Aorta (tissue), 5 donors: ENCODE data around the gene BECN2. TPM values are rescaled to one million over a fixed set of nuclear protein-coding genes. Genes with fewer than 3 reads are reported as not detected.

Source experiments
- ATAC-seq: fragments of 200-7000 bp; cut with Tn5 transposase; one replicate; pipeline ENCODE4 v1.9.1; 2022; ENCODE audit warnings: moderate library complexity; ENCODE audit not compliant: low FRiP score
- DNase-seq, 2 donors: peaks; one replicate each; pipeline ENCODE4 v3.0.0-alpha.2; 2020
- H3K27ac ChIP-seq, 2 donors: one replicate each; pipeline ENCODE4 v1.5.1; 2013; ENCODE audit warnings: low read length in 2 of 2, mild to moderate bottlenecking in 2 of 2, moderate library complexity in 2 of 2, control low read depth in 1 of 2, inconsistent platforms in 1 of 2, low read depth in 1 of 2
- H3K27me3 ChIP-seq, 2 donors: one replicate each; pipeline ENCODE4 v1.6.1; 2013; ENCODE audit warnings: control low read depth in 1 of 2, low read length in 1 of 2, mild to moderate bottlenecking in 1 of 2, moderate library complexity in 1 of 2; ENCODE audit not compliant: insufficient read depth in 2 of 2, control insufficient read depth in 1 of 2
- H3K36me3 ChIP-seq, 2 donors: one replicate each; pipeline ENCODE4 v1.6.1; 2013; ENCODE audit warnings: control low read depth in 1 of 2, low read length in 1 of 2, mild to moderate bottlenecking in 1 of 2; ENCODE audit not compliant: insufficient read depth in 2 of 2, control insufficient read depth in 1 of 2
- H3K4me1 ChIP-seq, 2 donors: one replicate each; pipeline ENCODE4 v1.6.1; 2013; ENCODE audit warnings: low read length in 2 of 2, control low read depth in 1 of 2, mild to moderate bottlenecking in 1 of 2, moderate library complexity in 1 of 2; ENCODE audit not compliant: insufficient read depth in 2 of 2, control insufficient read depth in 1 of 2
- H3K4me3 ChIP-seq, 2 donors: one replicate each; pipeline ENCODE4 v1.5.1; 2013; ENCODE audit warnings: low read length in 2 of 2, control low read depth in 1 of 2, mild to moderate bottlenecking in 1 of 2
- H3K9me3 ChIP-seq: one replicate; pipeline ENCODE4 v1.6.1; 2013; ENCODE audit warnings: mild to moderate bottlenecking, low read length; ENCODE audit not compliant: control insufficient read depth
- WGBS, 2 donors: extraction: QIAGEN DNeasy Blood & Tissue Kit; methylation state at CpG; one replicate each; pipeline ENCODE4 v1.1.7; 2013; 5-methylcytosine and 5-hydroxymethylcytosine counted together
- intact Hi-C, 2 donors: fragments of 100-400 bp; cut with DNase I; formaldehyde crosslinking; loops; one replicate each; pipeline versions ENCODE4 v1.14.2 to v1.15.0; 2022
- polyA plus RNA-seq, 2 donors: library from polyadenylated mRNA; stranded (reverse); fragments of 200-250 nt; gene quantifications; one replicate each; pipeline ENCODE4 v1.2.3, GENCODE V29; 2013
- total RNA-seq, 2 donors: library from RNA; stranded (reverse); fragmentation: NEBNext Ultra II Directional; extraction: Animal tissue kit (Norgen Biotek cat#: 25700); gene quantifications; one replicate each; pipeline ENCODE4 v1.2.1, GENCODE V29; 2021
- donor health status: healthy with polysubstance abuse.
- donor health status: Bipolar disorder and iron deficiency.
- donor health status: DM: no; HTN: no; CAD: no.
- donor health status: DM: no; HTN: no; CAD: no.
- donor health status: DM: yes; HTN: yes; CAD: no.

The BECN2 gene
- total and polyA plus RNA-seq, 4 donors = not detected

- WGBS, 2 donors = 36 to 38% methylated on average over 12 of the region's 12 CpGs
- intact Hi-C loops = no loop called here
- no peak overlapping the region for H3K4me3 ChIP-seq
- no peak for ATAC-seq
- H3K36me3 ChIP-seq = no peaks in the 10 kb centered on the region
- H3K27me3 ChIP-seq = no peaks in the 10 kb centered on the region
- H3K9me3 ChIP-seq = no peaks in the 10 kb centered on the region
- no peak for DNase-seq
- no peak overlapping the region for H3K27ac ChIP-seq
- no peaks in the 10 kb centered on the region for H3K4me1 ChIP-seq
Measured at GRCh38 chr1:241934201-241934848, 23.2 kb upstream of the BECN2 start.

- DNase-seq (no peak), ATAC-seq (no peak)
- 48 to 50% methylated on average over 7 of the region's 7 CpGs for WGBS, 2 donors
- H3K27ac ChIP-seq = no peak overlapping the region
- intact Hi-C loops = no loop called here
- no peaks in the 10 kb centered on the region for H3K4me1 ChIP-seq
- H3K27me3 ChIP-seq = no peaks in the 10 kb centered on the region
- H3K4me3 ChIP-seq = no peak overlapping the region
- H3K9me3 ChIP-seq = no peaks in the 10 kb centered on the region
- no peaks in the 10 kb centered on the region for H3K36me3 ChIP-seq
Measured at GRCh38 chr1:241934866-241935265, 22.7 kb upstream of the BECN2 start.

- no peak for DNase-seq
- 77 to 86% methylated on average over 1 of the region's 1 CpG for WGBS, 2 donors
- Histone ChIP-seq H3K4me1 (no peaks in the 10 kb centered on the region), H3K9me3 (no peaks in the 10 kb centered on the region), H3K27me3 (no peaks in the 10 kb centered on the region), H3K36me3 (no peaks in the 10 kb centered on the region), H3K4me3 (no peak overlapping the region), H3K27ac (no peak overlapping the region)
- intact Hi-C loops = no loop called here
- ATAC-seq = no peak
Measured at GRCh38 chr1:241939798-241940197, 17.8 kb upstream of the BECN2 start.

- ATAC-seq (no peak), DNase-seq (no peak)
- no peaks in the 10 kb centered on the region for H3K4me1 ChIP-seq
- no peak overlapping the region for H3K4me3 ChIP-seq
- 73 to 84% methylated on average over 4 of the region's 4 CpGs for WGBS, 2 donors
- H3K27ac ChIP-seq = no peak overlapping the region
- H3K27me3 ChIP-seq = no peaks in the 10 kb centered on the region
- H3K9me3 ChIP-seq = no peaks in the 10 kb centered on the region
- intact Hi-C loops = no loop called here
- H3K36me3 ChIP-seq = no peaks in the 10 kb centered on the region
Measured at GRCh38 chr1:241942738-241943137, 14.8 kb upstream of the BECN2 start.

- intact Hi-C loops = no loop called here
- Histone ChIP-seq H3K9me3 (no peaks in the 10 kb centered on the region), H3K4me1 (no peaks in the 10 kb centered on the region), H3K27me3 (no peaks in the 10 kb centered on the region), H3K27ac (no peak overlapping the region), H3K4me3 (no peak overlapping the region), H3K36me3 (no peaks in the 10 kb centered on the region)
- DNase-seq (no peak), ATAC-seq (no peak)
- WGBS, 2 donors = 80 to 81% methylated on average over 5 of the region's 5 CpGs
Measured at GRCh38 chr1:241944300-241944699, 13.3 kb upstream of the BECN2 start.

- ATAC-seq = no peak
- WGBS, 2 donors = 64 to 65% methylated on average over 6 of the region's 6 CpGs
Measured at GRCh38 chr1:241947354-241947753, 10.2 kb upstream of the BECN2 start.

GRCh38 chr1:241950390-241950789 lies 7.2 kb upstream of the BECN2 start:
- 46 to 51% methylated on average over 5 of the region's 5 CpGs for WGBS, 2 donors
- no peak for ATAC-seq
- H3K4me1 ChIP-seq = no peaks in the 10 kb centered on the region
- H3K36me3 ChIP-seq = no peaks in the 10 kb centered on the region
- no peak overlapping the region for H3K4me3 ChIP-seq
- no peaks in the 10 kb centered on the region for H3K9me3 ChIP-seq
- no peak overlapping the region for H3K27ac ChIP-seq
- intact Hi-C loops = no loop called here
- H3K27me3 ChIP-seq = no peaks in the 10 kb centered on the region
- DNase-seq = no peak

More at GRCh38 chr1:241947354-241947753, 10.2 kb upstream of the BECN2 start:
- Histone ChIP-seq H3K36me3 (no peaks in the 10 kb centered on the region), H3K4me3 (no peak overlapping the region), H3K4me1 (no peaks in the 10 kb centered on the region), H3K27me3 (no peaks in the 10 kb centered on the region), H3K27ac (no peak overlapping the region), H3K9me3 (no peaks in the 10 kb centered on the region)
- intact Hi-C loops = no loop called here
- DNase-seq = no peak

- intact Hi-C loops = no loop called here
- ATAC-seq = no peak
- 73 to 96% methylated on average over 2 of the region's 2 CpGs for WGBS, 2 donors
Measured at GRCh38 chr1:241962153-241962552, 4.6 kb downstream of the BECN2 start.

GRCh38 chr1:241963722-241964121 lies 6.2 kb downstream of the BECN2 start:
- H3K27me3 ChIP-seq = no peaks in the 10 kb centered on the region
- no peak overlapping the region for H3K27ac ChIP-seq
- DNase-seq (no peak), ATAC-seq (no peak)
- no peaks in the 10 kb centered on the region for H3K4me1 ChIP-seq
- intact Hi-C loops = no loop called here
- no peak overlapping the region for H3K4me3 ChIP-seq
- no peaks in the 10 kb centered on the region for H3K36me3 ChIP-seq
- no peaks in the 10 kb centered on the region for H3K9me3 ChIP-seq

More at GRCh38 chr1:241962153-241962552, 4.6 kb downstream of the BECN2 start:
- Histone ChIP-seq H3K36me3 (no peaks in the 10 kb centered on the region), H3K27me3 (no peaks in the 10 kb centered on the region), H3K27ac (no peak overlapping the region), H3K9me3 (no peaks in the 10 kb centered on the region), H3K4me3 (no peak overlapping the region), H3K4me1 (no peaks in the 10 kb centered on the region)
- no peak for DNase-seq
